ENCODE results near the gene SFTA2.

DNA sequence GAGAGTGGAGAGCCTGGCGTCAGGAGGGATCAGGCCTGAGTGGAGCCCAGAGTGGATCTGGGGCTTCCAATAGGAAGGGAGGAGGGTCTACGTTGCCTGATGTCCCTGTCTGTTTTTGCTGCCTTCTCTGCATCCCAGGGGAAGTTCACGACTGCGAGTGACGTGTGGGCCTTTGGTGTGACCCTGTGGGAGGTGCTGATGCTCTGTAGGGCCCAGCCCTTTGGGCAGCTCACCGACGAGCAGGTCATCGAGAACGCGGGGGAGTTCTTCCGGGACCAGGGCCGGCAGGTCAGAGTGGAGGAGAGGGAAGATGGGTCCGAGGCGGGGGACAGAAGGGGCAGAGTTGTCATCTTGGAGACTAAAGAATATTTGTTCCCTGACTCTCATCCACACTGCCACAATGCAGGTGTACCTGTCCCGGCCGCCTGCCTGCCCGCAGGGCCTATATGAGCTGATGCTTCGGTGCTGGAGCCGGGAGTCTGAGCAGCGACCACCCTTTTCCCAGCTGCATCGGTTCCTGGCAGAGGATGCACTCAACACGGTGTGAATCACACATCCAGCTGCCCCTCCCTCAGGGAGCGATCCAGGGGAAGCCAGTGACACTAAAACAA, 33.1 kb downstream of the SFTA2 start:
- no peak for TF ChIP-seq RAD21 (IDR thresholded peaks at IDR 0.05; ENCODE audit: low read depth)
- no peak for TF ChIP-seq TAF1 (IDR thresholded peaks at IDR 0.05; ENCODE audit: low read depth)
- no peak for TF ChIP-seq USF1 (IDR thresholded peaks at IDR 0.05)
- no peak for TF ChIP-seq EP300 (IDR thresholded peaks at IDR 0.05; ENCODE audit: borderline replicate concordance)
- TF ChIP-seq TCF12 (IDR thresholded peaks at IDR 0.05; ENCODE audit: low read depth): no peak
- no peak for TF ChIP-seq YY1 (IDR thresholded peaks at IDR 0.05; ENCODE audit: low read depth)
- no peak for TF ChIP-seq EGR1 (IDR thresholded peaks at IDR 0.05)
- TF ChIP-seq, protein P1, sequence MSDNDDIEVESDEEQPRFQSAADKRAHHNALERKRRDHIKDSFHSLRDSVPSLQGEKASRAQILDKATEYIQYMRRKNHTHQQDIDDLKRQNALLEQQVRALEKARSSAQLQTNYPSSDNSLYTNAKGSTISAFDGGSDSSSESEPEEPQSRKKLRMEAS (IDR thresholded peaks at IDR 0.05): no peak
- TF ChIP-seq CREB1 (IDR thresholded peaks at IDR 0.05; ENCODE audit: low read depth): no peak
- no peak for TF ChIP-seq NFIC (IDR thresholded peaks at IDR 0.05)
- TF ChIP-seq ZBTB7A (IDR thresholded peaks at IDR 0.05; ENCODE audit: low read depth): no peak
- no peak for TF ChIP-seq CEBPB (IDR thresholded peaks at IDR 0.05)
- TF ChIP-seq, protein P2, sequence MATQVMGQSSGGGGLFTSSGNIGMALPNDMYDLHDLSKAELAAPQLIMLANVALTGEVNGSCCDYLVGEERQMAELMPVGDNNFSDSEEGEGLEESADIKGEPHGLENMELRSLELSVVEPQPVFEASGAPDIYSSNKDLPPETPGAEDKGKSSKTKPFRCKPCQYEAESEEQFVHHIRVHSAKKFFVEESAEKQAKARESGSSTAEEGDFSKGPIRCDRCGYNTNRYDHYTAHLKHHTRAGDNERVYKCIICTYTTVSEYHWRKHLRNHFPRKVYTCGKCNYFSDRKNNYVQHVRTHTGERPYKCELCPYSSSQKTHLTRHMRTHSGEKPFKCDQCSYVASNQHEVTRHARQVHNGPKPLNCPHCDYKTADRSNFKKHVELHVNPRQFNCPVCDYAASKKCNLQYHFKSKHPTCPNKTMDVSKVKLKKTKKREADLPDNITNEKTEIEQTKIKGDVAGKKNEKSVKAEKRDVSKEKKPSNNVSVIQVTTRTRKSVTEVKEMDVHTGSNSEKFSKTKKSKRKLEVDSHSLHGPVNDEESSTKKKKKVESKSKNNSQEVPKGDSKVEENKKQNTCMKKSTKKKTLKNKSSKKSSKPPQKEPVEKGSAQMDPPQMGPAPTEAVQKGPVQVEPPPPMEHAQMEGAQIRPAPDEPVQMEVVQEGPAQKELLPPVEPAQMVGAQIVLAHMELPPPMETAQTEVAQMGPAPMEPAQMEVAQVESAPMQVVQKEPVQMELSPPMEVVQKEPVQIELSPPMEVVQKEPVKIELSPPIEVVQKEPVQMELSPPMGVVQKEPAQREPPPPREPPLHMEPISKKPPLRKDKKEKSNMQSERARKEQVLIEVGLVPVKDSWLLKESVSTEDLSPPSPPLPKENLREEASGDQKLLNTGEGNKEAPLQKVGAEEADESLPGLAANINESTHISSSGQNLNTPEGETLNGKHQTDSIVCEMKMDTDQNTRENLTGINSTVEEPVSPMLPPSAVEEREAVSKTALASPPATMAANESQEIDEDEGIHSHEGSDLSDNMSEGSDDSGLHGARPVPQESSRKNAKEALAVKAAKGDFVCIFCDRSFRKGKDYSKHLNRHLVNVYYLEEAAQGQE (IDR thresholded peaks at IDR 0.05; ENCODE audit: low read depth): no peak

Data from Ishikawa (cell line).